ENCODE data around the gene TBXA2R.
A peak's percentile ranks its signal among the peaks of the same experiment; 100 is the strongest.

Gene TBXA2R

DNA sequence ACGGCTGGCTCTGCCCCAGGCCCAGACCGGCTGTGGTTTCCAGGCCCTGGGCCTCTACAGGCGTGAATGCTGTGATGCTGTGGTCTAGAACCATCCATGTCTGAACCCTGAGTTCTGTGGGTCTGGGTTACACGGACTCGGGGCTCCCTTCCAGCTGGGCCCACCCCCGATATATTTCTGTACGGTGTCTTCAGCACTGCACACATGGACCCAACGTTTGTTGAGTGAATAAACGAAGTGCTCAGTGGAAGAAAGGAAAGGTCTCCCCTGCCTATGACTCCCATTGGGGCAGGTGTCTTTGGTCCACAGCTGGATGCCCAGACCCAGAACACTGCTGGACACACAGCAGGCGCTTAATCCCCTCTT is 61.0 kb downstream of the TBXA2R start:
- DNase-seq (ENCODE audit: low spot score) (no peak), ATAC-seq (ENCODE audit: low read depth) (peak; percentile 7; the same call in 2 of the 3 replicates)
- Histone ChIP-seq H3K4me3 (ENCODE audit: severe bottlenecking) (no peak overlapping the region), H3K9me3 (ENCODE audit: severe bottlenecking) (no peaks in the 10 kb centered on the region), H3K36me3 (ENCODE audit: low read depth) (peaks cover 14% of the 10 kb centered on the region; the same call in 1 of the 2 replicates), H3K27ac (ENCODE audit: poor library complexity, severe bottlenecking) (no peak overlapping the region), H3K27me3 (ENCODE audit: insufficient read depth, poor library complexity, severe bottlenecking) (no peaks in the 10 kb centered on the region), H3K4me1 (ENCODE audit: insufficient read depth, poor library complexity, severe bottlenecking) (no peaks in the 10 kb centered on the region)
- TF ChIP-seq, protein P1, sequence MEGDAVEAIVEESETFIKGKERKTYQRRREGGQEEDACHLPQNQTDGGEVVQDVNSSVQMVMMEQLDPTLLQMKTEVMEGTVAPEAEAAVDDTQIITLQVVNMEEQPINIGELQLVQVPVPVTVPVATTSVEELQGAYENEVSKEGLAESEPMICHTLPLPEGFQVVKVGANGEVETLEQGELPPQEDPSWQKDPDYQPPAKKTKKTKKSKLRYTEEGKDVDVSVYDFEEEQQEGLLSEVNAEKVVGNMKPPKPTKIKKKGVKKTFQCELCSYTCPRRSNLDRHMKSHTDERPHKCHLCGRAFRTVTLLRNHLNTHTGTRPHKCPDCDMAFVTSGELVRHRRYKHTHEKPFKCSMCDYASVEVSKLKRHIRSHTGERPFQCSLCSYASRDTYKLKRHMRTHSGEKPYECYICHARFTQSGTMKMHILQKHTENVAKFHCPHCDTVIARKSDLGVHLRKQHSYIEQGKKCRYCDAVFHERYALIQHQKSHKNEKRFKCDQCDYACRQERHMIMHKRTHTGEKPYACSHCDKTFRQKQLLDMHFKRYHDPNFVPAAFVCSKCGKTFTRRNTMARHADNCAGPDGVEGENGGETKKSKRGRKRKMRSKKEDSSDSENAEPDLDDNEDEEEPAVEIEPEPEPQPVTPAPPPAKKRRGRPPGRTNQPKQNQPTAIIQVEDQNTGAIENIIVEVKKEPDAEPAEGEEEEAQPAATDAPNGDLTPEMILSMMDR (IDR thresholded peaks at IDR 0.05; ENCODE audit: poor library complexity, severe bottlenecking) = peak; percentile 1

DNA sequence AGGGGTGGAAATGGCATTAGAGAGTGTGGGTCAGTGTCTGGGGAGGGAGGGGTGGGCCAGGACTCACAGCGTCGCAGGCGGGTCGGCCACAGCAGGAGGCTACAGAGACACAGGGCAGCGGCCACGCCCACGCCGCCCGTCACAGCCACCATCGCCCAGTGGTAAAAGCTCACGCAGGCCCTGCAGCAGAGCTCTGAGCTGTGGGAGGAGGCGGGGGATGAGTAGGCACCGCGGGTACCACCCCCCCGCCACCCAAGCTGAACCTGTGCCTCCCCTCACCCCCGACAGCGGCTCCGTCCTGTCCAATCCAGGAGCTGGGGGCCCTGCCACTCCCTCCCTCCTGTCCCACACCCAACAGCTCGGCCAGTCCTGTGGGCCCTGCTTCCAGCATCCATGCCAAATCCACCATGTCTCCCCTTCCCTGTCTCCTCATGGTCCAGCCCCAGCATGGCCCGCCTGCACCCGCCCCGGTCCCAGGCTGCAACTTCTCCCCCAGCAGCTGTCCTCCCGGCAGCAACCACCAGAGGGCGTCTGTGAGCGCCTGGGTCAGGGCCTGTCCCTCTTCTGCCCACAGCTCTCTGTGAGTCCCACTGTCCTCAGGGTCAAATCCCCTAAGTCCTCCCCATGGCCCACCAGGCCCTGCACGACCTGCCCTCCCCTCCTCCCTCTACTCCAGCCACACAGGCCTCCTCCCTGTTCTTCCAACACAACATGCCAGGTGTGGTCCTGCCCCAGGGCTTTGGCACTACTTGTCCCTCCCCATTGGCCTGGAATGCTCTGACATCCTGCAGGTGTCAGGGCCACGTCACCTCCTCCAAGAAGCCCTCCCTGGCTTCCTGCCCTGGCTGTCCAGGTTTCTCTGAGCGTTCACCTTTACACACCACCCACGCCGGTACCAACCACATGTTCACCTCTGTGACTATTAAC is 61.7 kb downstream of the TBXA2R start:
- Histone ChIP-seq H3K9me3 (ENCODE audit: severe bottlenecking) (no peaks in the 10 kb centered on the region), H3K4me1 (ENCODE audit: insufficient read depth, poor library complexity, severe bottlenecking) (no peaks in the 10 kb centered on the region), H3K27ac (ENCODE audit: poor library complexity, severe bottlenecking) (no peak overlapping the region), H3K4me3 (ENCODE audit: severe bottlenecking) (no peak overlapping the region), H3K27me3 (ENCODE audit: insufficient read depth, poor library complexity, severe bottlenecking) (no peaks in the 10 kb centered on the region), H3K36me3 (ENCODE audit: low read depth) (peaks cover 14% of the 10 kb centered on the region; the same call in 1 of the 2 replicates)
- TF ChIP-seq, protein P1 (IDR thresholded peaks at IDR 0.05; ENCODE audit: poor library complexity, severe bottlenecking) = peak; percentile 78
- DNase-seq (ENCODE audit: low spot score) = no peak
- peak; percentile 52 for ATAC-seq (ENCODE audit: low read depth)
